GM12864 (cell line): ENCODE results near the gene ABCC5.
A peak's percentile ranks its signal among the peaks of the same experiment; 100 is the strongest.
"Not testable (repeated sequence)": the region's sequence is repeated elsewhere in the genome, so short reads cannot be mapped to it uniquely, and the experiment has no call there.

Experiments used
- DNase-seq: peaks from one replicate; pipeline ENCODE4 v3.0.0-alpha.2; 2011; ENCODE audit warnings: low read depth
- H3K4me3 ChIP-seq: 2 replicates; pipeline ENCODE4 v1.5.1; 2011; ENCODE audit warnings: mild to moderate bottlenecking, low read depth, low read length, control low read depth
- CTCF ChIP-seq: IDR thresholded peaks from 2 replicates; pipeline ENCODE4 v1.5.1; 2011; ENCODE audit warnings: low read depth, mild to moderate bottlenecking, moderate library complexity, low read length, control low read depth, inconsistent platforms; ENCODE audit errors: missing control alignments

Gene ABCC5

GRCh38 chr3:184031187-184031792, 13.6 kb upstream of the ABCC5 start, which contains the start of gene HTR3D:
HTR3D (plus strand) TSS chr3:184031742; CDS start chr3:184031742, 0 bp downstream.
- H3K4me3 ChIP-seq: no peak within 1 kb of the TSS
- DNase-seq: no peak
- no peak for TF ChIP-seq CTCF

- H3K4me3 ChIP-seq: no peak overlapping the region
- no peak for DNase-seq
- TF ChIP-seq CTCF: no peak
Measured at GRCh38 chr3:184030536-184030935, 12.9 kb upstream of the ABCC5 start.

GRCh38 chr3:184029443-184029842, 11.8 kb upstream of the ABCC5 start:
- no peak overlapping the region for H3K4me3 ChIP-seq
- no peak for DNase-seq
- TF ChIP-seq CTCF: no peak

GRCh38 chr3:184028275-184028890, 10.7 kb upstream of the ABCC5 start:
- H3K4me3 ChIP-seq, DNase-seq: not testable (repeated sequence)

- not testable (repeated sequence) for DNase-seq, H3K4me3 ChIP-seq
Measured at GRCh38 chr3:184025256-184025655, 7.6 kb upstream of the ABCC5 start.

GRCh38 chr3:184022323-184022722, 4.6 kb upstream of the ABCC5 start:
- TF ChIP-seq CTCF: no peak
- no peak for DNase-seq
- H3K4me3 ChIP-seq: no peak overlapping the region

GRCh38 chr3:184018424-184018973, 815 bp upstream of the ABCC5 start:
- no peak for DNase-seq
- H3K4me3 ChIP-seq: peak overlapping the region; percentile 91
- TF ChIP-seq CTCF: no peak
